Measurements from ENCODE around the gene FAM53C.

- TF ChIP-seq CTCF (conservative IDR thresholded peaks at IDR 0.05; ENCODE audit: low read depth, low read length) (no peak), EZH2 (IDR thresholded peaks at IDR 0.05; ENCODE audit: borderline replicate concordance, low read depth, low read length, poor library complexity, severe bottlenecking) (no peak)
Observed at GRCh38 chr5:138338411-138339090, 485 bp downstream of the FAM53C start.

Measured in A673 (cell line).